ENCODE data around the gene NPHP4.

DNA sequence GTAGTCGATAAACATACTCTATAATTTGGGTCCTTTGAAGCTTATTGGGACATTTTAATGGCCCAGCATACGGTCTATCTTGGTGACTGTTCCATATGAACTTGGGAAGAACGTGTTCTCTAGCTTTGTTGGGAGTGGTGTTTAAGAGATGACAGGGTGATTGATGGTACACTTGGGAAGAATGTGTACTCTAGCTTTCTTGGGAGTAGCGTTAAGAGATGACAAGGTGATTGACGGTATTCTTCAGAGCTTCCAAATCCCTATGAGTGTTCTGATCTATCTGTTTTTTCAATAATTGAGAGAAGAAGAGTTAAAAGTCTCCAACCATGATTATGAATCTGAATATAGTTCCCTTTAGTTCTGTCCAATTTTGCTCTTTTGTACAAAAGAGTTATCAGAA, 9.4 kb downstream of the NPHP4 start:
- TF ChIP-seq HEYL (CRISPR knock-in tag; IDR thresholded peaks at IDR 0.05) (no peak), RAD21 (conservative IDR thresholded peaks at IDR 0.05 in 1 of 2, IDR thresholded peaks at IDR 0.05 in 1 of 2) (no peak)
